Stomach (tissue), 4 donors: Measurements from ENCODE around the gene FAM120A.

Experiments used
- CTCF ChIP-seq, 7 experiments: fragments of 450-650 bp in 4 of 7; fragments of 200-600 bp in 3 of 7; sonication (generic) in 3 of 7; IDR thresholded peaks; one replicate each; pipeline ENCODE4 v1.5.1; 2016 to 2019; ENCODE audit warnings: antibody characterized with exemption in 7 of 7, control low read depth in 2 of 7, mild to moderate bottlenecking in 1 of 7
- POLR2A ChIP-seq, 4 donors: fragments of 450-650 bp; IDR thresholded peaks; one replicate each; pipeline ENCODE4 v1.6.1; 2016; ENCODE audit warnings: antibody characterized with exemption in 4 of 4, control low read depth in 2 of 4, mild to moderate bottlenecking in 1 of 4, moderate library complexity in 1 of 4
- POLR2AphosphoS5 ChIP-seq, 3 donors: sonication (generic); formaldehyde crosslinking; IDR thresholded peaks; one replicate each; pipeline ENCODE4 v1.6.1; 2016; ENCODE audit warnings: antibody characterized with exemption in 3 of 3

- TF ChIP-seq CTCF (IDR thresholded peaks at IDR 0.05) (no peak), POLR2A (IDR thresholded peaks at IDR 0.05) (no peak), POLR2AphosphoS5 (IDR thresholded peaks at IDR 0.05) (no peak)
These were observed 146.6 kb downstream of the FAM120A start for GRCh38 chr9:93597871-93598646.
